ENCODE measurements around the gene RPL31.
"Not testable (repeated sequence)": the region's sequence is repeated elsewhere in the genome, so short reads cannot be mapped to it uniquely, and the experiment has no call there.

Gene RPL31

DNA sequence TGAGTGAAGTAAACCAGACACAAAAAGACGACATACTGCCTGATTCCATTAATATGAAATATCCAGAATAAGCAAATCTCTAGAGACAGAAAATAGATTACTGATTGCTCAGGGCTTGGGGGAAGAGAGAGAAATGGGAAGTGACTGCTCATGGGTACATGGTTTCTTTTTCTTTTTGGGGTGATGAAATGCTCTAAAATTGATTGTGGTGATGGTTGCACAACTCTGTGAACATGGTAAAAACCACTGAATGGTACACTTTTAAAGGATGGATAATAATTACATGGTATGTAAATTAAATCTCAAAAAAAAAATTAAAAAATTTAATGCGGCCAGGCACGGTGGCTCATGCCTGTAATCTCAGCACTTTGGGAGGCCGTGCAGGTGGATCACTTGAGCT lies 39.3 kb downstream of the RPL31 start:
- Histone ChIP-seq H3K9ac (no peak overlapping the region), H3K27ac (no peak overlapping the region), H3K36me3 (ENCODE audit: control insufficient read depth, insufficient read depth, low read length) (no peaks in the 10 kb centered on the region), H3K4me2 (ENCODE audit: low read length) (no peak overlapping the region), H2AFZ (no peak overlapping the region), H3K27me3 (ENCODE audit: control insufficient read depth, insufficient read depth, low read length) (no peaks in the 10 kb centered on the region), H3K4me1 (no peaks in the 10 kb centered on the region), H3K9me3 (ENCODE audit: control insufficient read depth, low read length) (no peaks in the 10 kb centered on the region), H3K4me3 (ENCODE audit: low read depth, low read length) (no peak overlapping the region), H3K79me2 (peaks cover 3% of the 10 kb centered on the region)
- TF ChIP-seq, protein P1, sequence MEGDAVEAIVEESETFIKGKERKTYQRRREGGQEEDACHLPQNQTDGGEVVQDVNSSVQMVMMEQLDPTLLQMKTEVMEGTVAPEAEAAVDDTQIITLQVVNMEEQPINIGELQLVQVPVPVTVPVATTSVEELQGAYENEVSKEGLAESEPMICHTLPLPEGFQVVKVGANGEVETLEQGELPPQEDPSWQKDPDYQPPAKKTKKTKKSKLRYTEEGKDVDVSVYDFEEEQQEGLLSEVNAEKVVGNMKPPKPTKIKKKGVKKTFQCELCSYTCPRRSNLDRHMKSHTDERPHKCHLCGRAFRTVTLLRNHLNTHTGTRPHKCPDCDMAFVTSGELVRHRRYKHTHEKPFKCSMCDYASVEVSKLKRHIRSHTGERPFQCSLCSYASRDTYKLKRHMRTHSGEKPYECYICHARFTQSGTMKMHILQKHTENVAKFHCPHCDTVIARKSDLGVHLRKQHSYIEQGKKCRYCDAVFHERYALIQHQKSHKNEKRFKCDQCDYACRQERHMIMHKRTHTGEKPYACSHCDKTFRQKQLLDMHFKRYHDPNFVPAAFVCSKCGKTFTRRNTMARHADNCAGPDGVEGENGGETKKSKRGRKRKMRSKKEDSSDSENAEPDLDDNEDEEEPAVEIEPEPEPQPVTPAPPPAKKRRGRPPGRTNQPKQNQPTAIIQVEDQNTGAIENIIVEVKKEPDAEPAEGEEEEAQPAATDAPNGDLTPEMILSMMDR (IDR thresholded peaks at IDR 0.05): no peak

DNA sequence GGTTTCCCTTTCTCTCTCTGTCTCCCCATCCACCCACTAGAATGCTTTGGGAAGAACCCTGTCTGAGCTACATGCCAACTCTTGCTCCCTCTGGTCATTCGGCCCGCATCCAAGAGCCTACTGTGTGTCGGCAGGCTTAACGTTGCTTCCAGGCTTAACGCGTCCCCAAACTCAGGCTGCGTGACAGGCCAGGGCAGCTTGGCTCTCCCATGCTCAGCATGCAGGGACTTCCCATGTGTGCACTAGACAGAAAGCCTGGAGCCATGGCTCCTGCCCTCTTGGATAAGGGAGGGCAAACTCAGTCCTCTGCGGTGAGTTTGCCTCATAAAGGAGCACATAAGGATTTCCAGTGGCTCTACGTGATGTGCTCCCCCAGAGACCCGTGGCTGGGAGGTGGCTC lies 43.2 kb downstream of the RPL31 start:
- H3K79me2 ChIP-seq: peaks cover 3% of the 10 kb centered on the region
- H3K36me3 ChIP-seq (ENCODE audit: control insufficient read depth, insufficient read depth, low read length): no peaks in the 10 kb centered on the region
- H3K27me3 ChIP-seq (ENCODE audit: control insufficient read depth, insufficient read depth, low read length): no peaks in the 10 kb centered on the region
- H3K27ac ChIP-seq: no peak overlapping the region
- no peak overlapping the region for H3K4me3 ChIP-seq (ENCODE audit: low read depth, low read length)
- H3K4me2 ChIP-seq (ENCODE audit: low read length): no peak overlapping the region
- H3K9me3 ChIP-seq (ENCODE audit: control insufficient read depth, low read length): no peaks in the 10 kb centered on the region
- H3K9ac ChIP-seq: no peak overlapping the region
- H2AFZ ChIP-seq: no peak overlapping the region
- H3K4me1 ChIP-seq: no peaks in the 10 kb centered on the region
- TF ChIP-seq, protein P1 (IDR thresholded peaks at IDR 0.05): no peak

DNA sequence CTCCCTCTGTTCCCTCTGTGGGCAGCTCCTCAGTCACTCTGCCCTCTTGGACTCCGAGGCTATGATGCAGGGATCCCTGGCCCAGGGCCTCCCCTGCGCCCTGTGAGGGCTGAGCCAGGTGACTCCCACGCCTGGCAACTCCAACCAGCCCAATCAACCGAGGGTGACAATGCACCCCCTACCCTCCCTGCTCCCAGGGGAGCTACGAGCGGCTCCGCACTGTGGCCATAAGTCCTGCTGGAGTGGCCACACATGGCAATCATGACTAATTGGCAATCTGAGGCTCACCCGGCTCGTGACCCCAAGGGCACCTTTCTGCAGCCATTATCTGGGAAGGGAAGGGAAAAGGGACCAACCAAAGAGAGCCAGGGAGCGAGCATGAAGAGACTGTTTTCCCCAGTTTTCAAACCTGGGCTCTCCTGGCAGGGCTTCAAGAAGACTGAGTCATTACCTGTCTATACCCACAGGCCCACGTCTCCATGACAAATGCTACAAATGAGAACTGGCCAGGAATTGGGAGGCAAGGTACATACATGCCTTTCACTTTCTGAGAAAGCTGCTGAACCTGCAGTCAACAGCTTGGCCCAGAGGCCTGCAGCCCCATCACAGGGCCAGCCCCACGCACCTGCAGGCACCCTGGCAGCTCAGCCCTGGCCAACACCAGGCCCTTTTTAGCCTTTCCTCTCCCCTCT lies 45.1 kb downstream of the RPL31 start:
- H3K36me3 ChIP-seq (ENCODE audit: control insufficient read depth, insufficient read depth, low read length): no peaks in the 10 kb centered on the region
- H3K4me1 ChIP-seq: no peaks in the 10 kb centered on the region
- H3K79me2 ChIP-seq: peaks cover 3% of the 10 kb centered on the region
- no peaks in the 10 kb centered on the region for H3K9me3 ChIP-seq (ENCODE audit: control insufficient read depth, low read length)
- no peak overlapping the region for H3K27ac ChIP-seq
- TF ChIP-seq, protein P1 (IDR thresholded peaks at IDR 0.05): no peak
- no peak overlapping the region for H3K4me3 ChIP-seq (ENCODE audit: low read depth, low read length)
- no peak overlapping the region for H3K4me2 ChIP-seq (ENCODE audit: low read length)
- H3K27me3 ChIP-seq (ENCODE audit: control insufficient read depth, insufficient read depth, low read length): no peaks in the 10 kb centered on the region
- H3K9ac ChIP-seq: no peak overlapping the region
- no peak overlapping the region for H2AFZ ChIP-seq

DNA sequence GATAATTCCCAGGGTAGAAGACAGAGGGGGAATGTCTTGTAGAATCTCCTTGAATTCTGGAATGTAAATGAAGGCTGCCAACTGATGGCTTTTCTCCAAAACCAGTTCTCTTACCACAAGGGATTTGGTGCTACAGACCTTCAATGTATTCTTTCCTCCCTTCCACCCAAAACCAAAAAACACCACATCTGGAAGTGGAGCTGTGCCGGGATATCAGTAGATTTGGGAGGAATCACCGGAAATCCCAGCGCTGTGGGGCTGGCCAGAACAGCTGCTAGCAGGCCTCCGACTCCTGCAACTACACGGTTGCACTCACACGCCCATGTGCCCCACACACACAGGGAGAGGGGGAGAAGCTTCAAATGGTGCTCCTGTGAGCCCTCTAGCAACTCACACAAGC lies 45.7 kb downstream of the RPL31 start:
- H3K27me3 ChIP-seq (ENCODE audit: control insufficient read depth, insufficient read depth, low read length): no peaks in the 10 kb centered on the region
- no peak overlapping the region for H3K4me2 ChIP-seq (ENCODE audit: low read length)
- TF ChIP-seq, protein P1 (IDR thresholded peaks at IDR 0.05): no peak
- H3K4me3 ChIP-seq (ENCODE audit: low read depth, low read length): no peak overlapping the region
- no peak overlapping the region for H3K27ac ChIP-seq
- H3K79me2 ChIP-seq: peaks cover 3% of the 10 kb centered on the region
- H3K4me1 ChIP-seq: no peaks in the 10 kb centered on the region
- no peaks in the 10 kb centered on the region for H3K36me3 ChIP-seq (ENCODE audit: control insufficient read depth, insufficient read depth, low read length)
- no peak overlapping the region for H2AFZ ChIP-seq
- H3K9me3 ChIP-seq (ENCODE audit: control insufficient read depth, low read length): no peaks in the 10 kb centered on the region
- H3K9ac ChIP-seq: no peak overlapping the region

DNA sequence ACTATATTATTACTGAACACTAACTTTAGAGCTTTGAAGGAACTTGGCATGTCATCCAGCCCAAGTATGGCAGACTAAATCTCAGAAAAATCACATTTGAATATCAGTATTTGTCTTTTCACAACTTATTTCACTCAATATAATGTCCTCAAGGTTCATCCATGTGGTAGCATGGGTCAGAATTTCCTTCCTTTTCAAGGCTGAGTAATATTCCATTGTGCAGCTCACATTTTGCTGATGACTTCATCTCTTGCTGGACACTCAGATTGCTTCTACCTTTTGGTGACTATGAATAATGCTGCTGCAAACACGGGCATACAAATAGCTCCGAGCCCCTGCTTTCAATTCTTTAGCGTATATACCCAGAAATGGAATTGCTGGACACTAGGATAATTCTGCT lies 46.7 kb downstream of the RPL31 start:
- Histone ChIP-seq H3K9ac (no peak overlapping the region), H3K4me2 (ENCODE audit: low read length) (no peak overlapping the region), H3K27ac (no peak overlapping the region), H2AFZ (no peak overlapping the region), H3K79me2 (peaks cover 3% of the 10 kb centered on the region), H3K27me3 (ENCODE audit: control insufficient read depth, insufficient read depth, low read length) (no peaks in the 10 kb centered on the region), H3K4me1 (no peaks in the 10 kb centered on the region), H3K36me3 (ENCODE audit: control insufficient read depth, insufficient read depth, low read length) (no peaks in the 10 kb centered on the region), H3K9me3 (ENCODE audit: control insufficient read depth, low read length) (no peaks in the 10 kb centered on the region), H3K4me3 (ENCODE audit: low read depth, low read length) (no peak overlapping the region)
- TF ChIP-seq, protein P1 (IDR thresholded peaks at IDR 0.05): no peak

DNA sequence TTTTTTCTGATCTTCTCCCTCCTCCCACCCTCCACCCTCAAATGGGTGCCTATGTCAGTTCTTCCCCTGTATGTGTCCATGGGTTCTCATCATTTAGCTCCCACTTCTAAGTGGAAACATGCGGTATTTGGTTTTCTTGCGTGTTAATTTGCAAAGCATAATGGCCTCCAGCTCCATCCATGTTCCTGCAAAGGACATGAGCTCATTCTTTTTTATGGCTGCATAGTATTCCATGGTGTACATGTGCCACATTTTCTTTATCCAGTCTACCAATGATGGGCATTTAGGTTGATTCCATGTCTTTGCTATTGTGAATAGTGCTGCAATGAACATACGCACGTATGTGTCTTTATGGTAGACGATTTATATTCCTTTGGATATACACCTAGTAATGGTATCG lies 48.8 kb downstream of the RPL31 start:
- H3K36me3 ChIP-seq (ENCODE audit: control insufficient read depth, insufficient read depth, low read length); H3K4me3 ChIP-seq (ENCODE audit: low read depth, low read length): not testable (repeated sequence)

More for the DNA sequence above, 48.8 kb downstream of the RPL31 start:
- not testable (repeated sequence) for H3K9me3 ChIP-seq (ENCODE audit: control insufficient read depth, low read length); H3K4me2 ChIP-seq (ENCODE audit: low read length); H3K27ac ChIP-seq; H3K9ac ChIP-seq; H3K27me3 ChIP-seq (ENCODE audit: control insufficient read depth, insufficient read depth, low read length); H3K79me2 ChIP-seq; H2AFZ ChIP-seq; H3K4me1 ChIP-seq
